Measurements from ENCODE around the gene GAN. TPM values are rescaled to one million over a fixed set of nuclear protein-coding genes. Genes with fewer than 3 reads are reported as not detected.

GAN gene
- total and polyA plus RNA-seq, 9 of the 15 experiments (the other 6 are each of a cell fraction or from before 2014, with no cell fraction given): 0.83 to 15.1 (median 5.2) TPM

- TF ChIP-seq VEZF1 (CRISPR knock-in tag; IDR thresholded peaks at IDR 0.05): peak; percentile 48; the same call in 1 of the 2 replicates
- no peak; the same call in 1 of the 2 replicates for TF ChIP-seq MYNN (IDR thresholded peaks at IDR 0.05)
- no peak for TF ChIP-seq MYNN (CRISPR knock-in tag; IDR thresholded peaks at IDR 0.05)
- no peak for TF ChIP-seq MYC (IDR thresholded peaks at IDR 0.05; ENCODE audit: low read depth, low read length)
- no peak for TF ChIP-seq MYC (CRISPR knock-in tag; IDR thresholded peaks at IDR 0.05; ENCODE audit: borderline replicate concordance, low read depth)
- TF ChIP-seq ZNF431 (CRISPR knock-in tag; IDR thresholded peaks at IDR 0.05): no peak
- TF ChIP-seq GTF2B (IDR thresholded peaks at IDR 0.05; ENCODE audit: extremely low read depth, insufficient read length): no peak
- TF ChIP-seq NBN (IDR thresholded peaks at IDR 0.05; ENCODE audit: low read depth): no peak; the same call in 1 of the 2 replicates
- TF ChIP-seq, protein P1, sequence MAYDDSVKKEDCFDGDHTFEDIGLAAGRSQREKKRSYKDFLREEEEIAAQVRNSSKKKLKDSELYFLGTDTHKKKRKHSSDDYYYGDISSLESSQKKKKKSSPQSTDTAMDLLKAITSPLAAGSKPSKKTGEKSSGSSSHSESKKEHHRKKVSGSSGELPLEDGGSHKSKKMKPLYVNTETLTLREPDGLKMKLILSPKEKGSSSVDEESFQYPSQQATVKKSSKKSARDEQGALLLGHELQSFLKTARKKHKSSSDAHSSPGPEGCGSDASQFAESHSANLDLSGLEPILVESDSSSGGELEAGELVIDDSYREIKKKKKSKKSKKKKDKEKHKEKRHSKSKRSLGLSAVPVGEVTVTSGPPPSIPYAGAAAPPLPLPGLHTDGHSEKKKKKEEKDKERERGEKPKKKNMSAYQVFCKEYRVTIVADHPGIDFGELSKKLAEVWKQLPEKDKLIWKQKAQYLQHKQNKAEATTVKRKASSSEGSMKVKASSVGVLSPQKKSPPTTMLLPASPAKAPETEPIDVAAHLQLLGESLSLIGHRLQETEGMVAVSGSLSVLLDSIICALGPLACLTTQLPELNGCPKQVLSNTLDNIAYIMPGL (CRISPR knock-in tag; IDR thresholded peaks at IDR 0.05): no peak
- TF ChIP-seq CXXC5 (CRISPR knock-in tag; IDR thresholded peaks at IDR 0.05): peak; percentile 53
- no peak for TF ChIP-seq ZBTB11 (CRISPR knock-in tag; IDR thresholded peaks at IDR 0.05)
- TF ChIP-seq ILF3 (IDR thresholded peaks at IDR 0.05; ENCODE audit: borderline replicate concordance): no peak
- no peak for TF ChIP-seq ZNF518B (CRISPR knock-in tag; IDR thresholded peaks at IDR 0.05)
- no peak for TF ChIP-seq ZNF41 (CRISPR knock-in tag; conservative IDR thresholded peaks at IDR 0.05)
- no peak for TF ChIP-seq GABPA (tag; conservative IDR thresholded peaks at IDR 0.05; ENCODE audit: low read depth)
Observed at GRCh38 chr16:81403601-81404391, 89.0 kb downstream of the GAN start (continued).
